Astrocyte (in vitro differentiated cells and primary cell): Measurements from ENCODE around the gene UGT2B15.

ENCODE experiments used
- CTCF ChIP-seq: IDR thresholded peaks from 2 replicates; pipeline ENCODE4 v1.5.1; 2011; ENCODE audit warnings: low read depth, mild to moderate bottlenecking, inconsistent platforms, low read length, moderate library complexity; ENCODE audit not compliant: insufficient read depth
- EZH2 ChIP-seq: IDR thresholded peaks from 2 replicates; pipeline ENCODE4 v1.6.1; 2012; ENCODE audit warnings: mild to moderate bottlenecking, low read length, inconsistent platforms; ENCODE audit not compliant: insufficient read depth

- TF ChIP-seq CTCF (no peak), EZH2 (no peak)
These were observed 40.1 kb downstream of the UGT2B15 start for GRCh38 chr4:68630371-68630770.
